B cell (primary cell): Measurements from ENCODE around the gene LTBP3. TPM values are rescaled to one million over a fixed set of nuclear protein-coding genes. Genes with fewer than 3 reads are reported as not detected.

ENCODE experiments used
- ATAC-seq: fragments of 200-7000 bp; cut with Tn5 transposase; one replicate; pipeline ENCODE4 v1.10.0; 2021; ENCODE audit warnings: low read depth, mild to moderate bottlenecking, moderate number of reproducible peaks, moderate library complexity
- CTCF ChIA-PET: fragments of 350-600 bp; sonication (Branson Sonifier 250); formaldehyde crosslinking; loops from one replicate; lab custom pipeline; 2021; ENCODE audit warnings: antibody characterized with exemption, inconsistent platforms; lab: Charles Lee
- POLR2A ChIA-PET: fragments of 350-600 bp; sonication (Branson Sonifier 250); formaldehyde crosslinking; loops from one replicate; lab custom pipeline; 2021; ENCODE audit warnings: antibody characterized with exemption; lab: Charles Lee
- DNase-seq: peaks from one replicate; pipeline ENCODE4 v3.0.0; 2013
- H2AFZ ChIP-seq: 2 replicates; pipeline ENCODE4 v1.6.1; 2012; ENCODE audit warnings: mild to moderate bottlenecking, low read depth, low read length; ENCODE audit not compliant: insufficient read depth, poor library complexity, severe bottlenecking
- H3K27ac ChIP-seq, 2 donors: 1 replicate in 1 of 2; 2 replicates in 1 of 2; pipeline ENCODE4 v1.5.1; 2012 to 2013; ENCODE audit warnings: low read length in 2 of 2, mild to moderate bottlenecking in 2 of 2, moderate library complexity in 1 of 2
- H3K27me3 ChIP-seq, 4 experiments: fragments of 200-600 bp in 1 of 4; sonication (generic) in 1 of 4; replicated peaks in 1 of 4; 1 replicate in 2 of 4; 2 replicates in 2 of 4; pipeline versions ENCODE4 v1.6.1 to v1.7.0; 2013 to 2016; ENCODE audit warnings: low read length in 3 of 4, mild to moderate bottlenecking in 2 of 4, mixed read lengths in 1 of 4, moderate library complexity in 1 of 4; ENCODE audit not compliant: insufficient read depth in 4 of 4, control insufficient read depth in 3 of 4; ENCODE audit errors: control extremely low read depth in 1 of 4
- H3K36me3 ChIP-seq, 2 experiments: replicated peaks in 1 of 2; 1 replicate in 1 of 2; 2 replicates in 1 of 2; pipeline versions ENCODE4 v1.6.1 to v1.7.1; 2013; ENCODE audit warnings: low read length in 1 of 2; ENCODE audit not compliant: insufficient read depth in 2 of 2, control insufficient read depth in 1 of 2; ENCODE audit errors: control extremely low read depth in 1 of 2, extremely low read depth in 1 of 2
- H3K4me1 ChIP-seq, 2 donors: fragments of 200-600 bp in 1 of 2; sonication (generic) in 1 of 2; 1 replicate in 1 of 2; 2 replicates in 1 of 2; pipeline versions ENCODE4 v1.5.1 to v1.6.1; 2013 to 2017; ENCODE audit warnings: low read length in 2 of 2; ENCODE audit not compliant: control insufficient read depth in 2 of 2, insufficient read depth in 2 of 2
- H3K4me2 ChIP-seq: replicated peaks from 2 replicates; pipeline ENCODE3; 2012; ENCODE audit warnings: mild to moderate bottlenecking, low read depth, low read length; ENCODE audit not compliant: poor library complexity, severe bottlenecking
- H3K4me3 ChIP-seq, 5 experiments: fragments of 200-600 bp in 1 of 5; sonication (generic) in 1 of 5; 1 replicate in 3 of 5; 2 replicates in 2 of 5; pipeline versions ENCODE4 v1.5.1 to v1.7.0; 2011 to 2016; ENCODE audit warnings: low read length in 4 of 5, mild to moderate bottlenecking in 4 of 5, low read depth in 2 of 5, control low read depth in 1 of 5, moderate library complexity in 1 of 5; ENCODE audit not compliant: insufficient read depth in 1 of 5; ENCODE audit errors: control extremely low read depth in 1 of 5, extremely low read depth in 1 of 5
- H3K79me2 ChIP-seq: fragments of 200-600 bp; sonication (generic); one replicate; pipeline ENCODE4 v1.6.0; 2016; ENCODE audit warnings: low read length; ENCODE audit not compliant: control insufficient read depth, insufficient read depth
- H3K9ac ChIP-seq: fragments of 200-600 bp; sonication (generic); 2 replicates; pipeline ENCODE4 v1.6.1; 2017; ENCODE audit warnings: mild to moderate bottlenecking, low read length, moderate library complexity
- H3K9me3 ChIP-seq, 3 donors: one replicate each; pipeline versions ENCODE4 v1.6.1 to v1.7.1; 2013; ENCODE audit warnings: low read length in 2 of 3; ENCODE audit not compliant: control insufficient read depth in 2 of 3, insufficient read depth in 1 of 3; ENCODE audit errors: control extremely low read depth in 1 of 3
- H4K20me1 ChIP-seq: 2 replicates; pipeline ENCODE4 v1.6.0; 2012; ENCODE audit warnings: mild to moderate bottlenecking, low read length; ENCODE audit not compliant: insufficient read depth, control insufficient read depth, poor library complexity, severe bottlenecking
- H3K27ac Mint-ChIP-seq: one replicate; pipeline ENCODE4 v1.8.0; 2021; ENCODE audit warnings: mixed read lengths
- H3K27me3 Mint-ChIP-seq: one replicate; pipeline ENCODE4 v1.8.0; 2021; ENCODE audit warnings: mixed read lengths
- H3K4me1 Mint-ChIP-seq: one replicate; pipeline ENCODE4 v1.8.0; 2021; ENCODE audit warnings: mixed read lengths
- H3K4me3 Mint-ChIP-seq: one replicate; pipeline ENCODE4 v1.8.0; 2021; ENCODE audit warnings: mixed read lengths
- H3K9me3 Mint-ChIP-seq: one replicate; pipeline ENCODE4 v1.8.0; 2022; ENCODE audit warnings: mixed read lengths; ENCODE audit not compliant: insufficient read depth
- CTCF ChIP-seq: fragments of 200-600 bp; IDR thresholded peaks from one replicate; pipeline ENCODE4 v1.8.0; 2022; ENCODE audit warnings: antibody characterized with exemption, mild to moderate bottlenecking
- EZH2 ChIP-seq: IDR thresholded peaks from 2 replicates; pipeline ENCODE4 v1.6.1; 2012; ENCODE audit warnings: borderline replicate concordance, low read depth, mild to moderate bottlenecking, moderate library complexity, low read length; ENCODE audit not compliant: insufficient read depth, poor library complexity, severe bottlenecking
- WGBS: methylation state at CpG from one replicate; pipeline ENCODE4 v1.1.5; 2013; ENCODE audit warnings: missing lambda C conversion rate; ENCODE audit not compliant: insufficient coverage; 5-methylcytosine and 5-hydroxymethylcytosine counted together
- intact Hi-C: fragments of 100-400 bp; cut with micrococcal nuclease; formaldehyde crosslinking; loops from one replicate; pipeline ENCODE4 v1.10.0; 2022
- polyA plus RNA-seq: library from polyadenylated mRNA; depleted of rRNA; stranded (reverse); fragments of >200 nt; gene quantifications from 2 replicates; pipeline ENCODE4 v1.2.3, GENCODE V29; 2012
- total RNA-seq, 2 donors: library from RNA; stranded (reverse); fragments of 120-200 nt in 1 of 2; gene quantifications; 1 replicate in 1 of 2; 2 replicates in 1 of 2; pipeline versions ENCODE4 v1.2.3 to v1.2.4, GENCODE V29; 2013 to 2022

Gene LTBP3
- total and polyA plus RNA-seq, 2 donors (not counting 1 experiment from before 2014, with no cell fraction given) = 65.1 to 69.0 TPM

GRCh38 chr11:65557280-65558001 lies 718 bp downstream of the LTBP3 start:
- Histone ChIP-seq H3K79me2 (peaks cover 38% of the 10 kb centered on the region), H3K36me3 (no peaks in the 10 kb centered on the region), H3K4me3 (peak overlapping the region in 4 of 5 experiments; percentile 10 to 62 (median 58)), H3K27me3 (no peaks in the 10 kb centered on the region), H3K9ac (peak overlapping the region; percentile 64), H2AFZ (peak overlapping the region; percentile 80), H3K27ac (peak overlapping the region; percentile 27), H3K9me3 (no peaks in the 10 kb centered on the region), H4K20me1 (no peaks in the 10 kb centered on the region), H3K4me2 (peak overlapping the region; percentile 99), H3K4me1 (peaks cover 17 to 40% of the 10 kb centered on the region in 2 donors)
- WGBS = 7% methylated on average over 47 of the region's 47 CpGs
- ChIA-PET CTCF (interaction anchor here (1.2 to 1.8 kb wide), 3 partner anchors 11 to 17 kb away, joined by 3 to 9 read pairs (median 3); partner anchors contain the start of gene ZNRD2), POLR2A (interaction anchor here (0.7 to 1.1 kb wide), 3 partner anchors 11 to 701 kb away, joined by 4 to 10 read pairs (median 5); no protein-coding TSS in a partner anchor)
- no peak for TF ChIP-seq CTCF
- no peak for TF ChIP-seq EZH2
- intact Hi-C loops = loop anchor here (1.0 kb wide), 1 partner anchor 13 kb away; the partner anchor contains the start of gene ZNRD2
- ATAC-seq (peak; percentile 28), DNase-seq (no peak)
- Mint-ChIP-seq H3K27ac (peak overlapping the region; percentile 68), H3K4me1 (peaks cover 35% of the 10 kb centered on the region), H3K9me3 (no peaks in the 10 kb centered on the region), H3K27me3 (peaks cover 3% of the 10 kb centered on the region), H3K4me3 (peak overlapping the region; percentile 81)
